PFSK-1 (cell line): Measurements from ENCODE around the gene CCDC137.

ENCODE experiments used
- FOXP2 ChIP-seq: optimal IDR thresholded peaks from 2 replicates; pipeline ENCODE3; 2011; ENCODE audit warnings: borderline replicate concordance, control low read depth, inconsistent platforms; ENCODE audit not compliant: insufficient read depth; ENCODE audit errors: extremely low read length, extremely low read depth
- POLR2AphosphoS5 ChIP-seq: IDR thresholded peaks from 2 replicates; pipeline ENCODE4 v1.6.1; 2012; ENCODE audit warnings: low read depth, mild to moderate bottlenecking, control low read depth, low read length, moderate library complexity
- REST ChIP-seq, 2 experiments: IDR thresholded peaks; 2 replicates each; pipeline versions ENCODE4 v1.6.1 to v1.8.0; 2011 to 2012; ENCODE audit warnings: low read depth in 2 of 2, low read length in 2 of 2, control low read depth in 1 of 2, inconsistent platforms in 1 of 2, mild to moderate bottlenecking in 1 of 2, moderate library complexity in 1 of 2; ENCODE audit not compliant: insufficient read depth in 1 of 2
- SIN3A ChIP-seq: IDR thresholded peaks from 2 replicates; pipeline ENCODE4 v1.6.1; 2012; ENCODE audit warnings: mild to moderate bottlenecking, low read length, moderate library complexity, borderline replicate concordance; ENCODE audit not compliant: insufficient read depth
- TAF1 ChIP-seq: IDR thresholded peaks from 2 replicates; pipeline ENCODE4 v1.6.1; 2012; ENCODE audit warnings: low read length, control low read depth, borderline replicate concordance; ENCODE audit not compliant: insufficient read depth

GRCh38 chr17:81719410-81720266 is 53.1 kb downstream of the CCDC137 start:
- TF ChIP-seq POLR2AphosphoS5 (no peak), TAF1 (no peak), REST (IDR thresholded peaks at IDR 0.05; ENCODE audit: insufficient read depth in 1 of 2, low read depth in 2 of 2, low read length in 2 of 2) (no peak), SIN3A (no peak), FOXP2 (no peak)
